Fibroblast of skin of right quadriceps (primary cell): ENCODE data around the gene PHYHIPL.

Experiments
- DNase-seq: peaks from one replicate; pipeline ENCODE4 v3.0.0-alpha.2; 2013

Gene PHYHIPL

GRCh38 chr10:59176241-59177030 is at the start of gene PHYHIPL:
Gene PHYHIPL (plus strand): TSS chr10:59176643. CDS start chr10:59176854, 211 bp downstream.
- DNase-seq = no peak

DNA sequence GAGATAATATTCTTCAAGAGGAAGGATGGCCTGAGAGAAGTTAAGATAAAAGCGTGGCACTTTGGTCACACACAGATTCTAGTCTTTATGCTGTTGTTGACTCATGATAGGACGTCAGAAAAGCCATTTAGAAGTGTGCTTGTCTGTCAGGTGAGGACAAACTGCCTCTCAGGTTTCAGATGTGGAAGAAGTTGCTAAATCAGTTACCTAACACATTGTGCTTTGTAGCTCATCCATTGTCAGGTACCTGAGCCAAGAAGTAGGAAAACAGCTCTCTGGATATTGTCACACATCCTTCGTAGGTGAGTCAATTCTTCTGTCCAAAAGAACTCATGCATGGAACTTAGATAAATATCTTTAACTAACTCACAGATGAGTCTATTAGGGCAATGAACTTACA is 49.5 kb upstream of the PHYHIPL start:
- no peak for DNase-seq

DNA sequence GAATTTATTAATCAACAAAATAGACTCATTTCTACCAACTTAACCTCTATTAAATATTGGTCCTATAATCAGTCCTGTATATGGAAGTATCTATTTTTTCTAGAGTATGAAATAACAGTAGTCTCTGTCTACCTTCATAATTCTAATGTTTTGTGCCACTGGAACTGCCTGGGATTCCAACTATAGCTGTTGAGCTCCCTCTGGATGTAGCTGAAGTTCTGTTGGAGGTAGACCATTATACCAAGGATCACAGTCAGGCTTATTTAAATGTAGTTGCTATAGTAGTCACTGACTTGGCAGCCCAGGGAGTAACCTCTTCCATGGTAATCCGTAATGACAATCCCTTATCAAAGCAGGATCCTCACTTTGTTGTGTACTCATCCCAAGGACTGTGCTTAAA is 48.5 kb upstream of the PHYHIPL start:
- DNase-seq = no peak

DNA sequence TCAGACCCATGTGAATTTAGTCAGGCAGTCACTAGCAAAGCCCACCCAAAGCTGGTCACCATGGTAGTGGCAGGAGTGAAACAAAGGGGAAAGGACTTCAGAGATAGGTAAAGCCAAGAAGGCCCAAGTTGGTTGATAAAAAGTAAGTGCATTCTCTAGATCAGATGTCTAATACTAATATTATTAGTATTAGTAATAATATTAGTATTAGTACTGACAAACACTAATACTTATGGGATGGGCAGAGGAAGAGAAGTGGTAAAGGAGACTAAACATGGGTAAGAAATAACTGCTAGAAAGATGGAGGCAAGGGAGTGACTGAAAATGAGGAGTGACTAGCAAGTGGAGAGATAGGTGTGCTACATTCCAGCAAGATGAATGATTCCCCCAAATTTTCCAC is 46.6 kb upstream of the PHYHIPL start:
- no peak for DNase-seq

DNA sequence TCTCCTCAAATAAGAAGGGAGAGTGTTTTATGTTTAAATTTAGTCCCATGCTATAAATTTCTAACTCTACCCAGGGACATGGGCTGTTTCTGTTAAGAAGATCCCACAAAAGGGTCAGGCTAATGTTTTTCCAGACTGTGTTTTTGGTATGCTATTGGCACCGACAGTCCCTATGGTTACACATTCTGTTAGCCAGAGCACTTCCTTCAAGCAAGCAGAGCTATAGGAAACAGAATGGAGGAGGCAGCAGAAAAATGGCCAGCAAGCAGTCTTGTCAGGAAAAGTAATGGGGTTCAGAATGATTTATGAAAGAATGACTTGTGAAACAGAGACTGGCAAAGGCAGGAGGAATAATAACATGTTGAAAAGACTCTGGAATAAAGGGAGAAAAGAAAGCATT is 44.8 kb upstream of the PHYHIPL start:
- no peak for DNase-seq

DNA sequence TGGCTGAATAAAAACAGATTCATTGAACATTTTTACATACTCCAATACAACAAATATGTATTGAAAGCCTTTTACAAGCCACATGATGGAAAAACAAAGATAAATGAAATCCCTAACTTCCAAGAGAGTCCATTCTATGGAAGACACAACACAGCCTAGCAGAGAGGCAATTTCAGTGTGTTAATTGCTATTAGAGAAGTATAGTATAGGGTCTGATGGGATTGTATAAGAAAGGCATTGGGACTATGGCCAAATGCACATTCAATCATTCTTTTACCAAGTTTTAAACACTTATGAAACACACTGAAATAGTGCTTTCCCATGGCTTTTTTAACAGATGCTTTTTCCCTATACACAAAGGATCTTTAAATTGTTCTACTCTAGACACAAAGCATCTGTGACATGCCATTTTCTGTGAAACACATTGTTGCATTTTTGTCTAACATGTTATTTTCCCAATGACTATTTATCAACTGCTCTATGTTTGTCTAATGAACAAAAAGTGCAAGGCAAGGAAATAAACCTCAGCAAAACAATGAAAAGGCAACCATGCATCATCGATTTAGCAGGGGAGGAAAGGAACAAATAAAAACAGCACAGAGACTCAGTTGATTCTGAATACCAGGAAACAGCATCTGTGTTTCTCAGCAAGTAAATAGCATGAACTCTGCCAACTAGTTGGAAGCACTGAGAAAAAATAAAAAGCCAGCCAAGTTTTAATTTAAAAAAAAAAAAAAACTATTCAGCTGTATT is 42.4 kb upstream of the PHYHIPL start:
- no peak for DNase-seq

GRCh38 chr10:59134785-59135184 is 41.7 kb upstream of the PHYHIPL start:
- DNase-seq = no peak

GRCh38 chr10:59135275-59135674 is 41.2 kb upstream of the PHYHIPL start:
- DNase-seq = no peak

DNA sequence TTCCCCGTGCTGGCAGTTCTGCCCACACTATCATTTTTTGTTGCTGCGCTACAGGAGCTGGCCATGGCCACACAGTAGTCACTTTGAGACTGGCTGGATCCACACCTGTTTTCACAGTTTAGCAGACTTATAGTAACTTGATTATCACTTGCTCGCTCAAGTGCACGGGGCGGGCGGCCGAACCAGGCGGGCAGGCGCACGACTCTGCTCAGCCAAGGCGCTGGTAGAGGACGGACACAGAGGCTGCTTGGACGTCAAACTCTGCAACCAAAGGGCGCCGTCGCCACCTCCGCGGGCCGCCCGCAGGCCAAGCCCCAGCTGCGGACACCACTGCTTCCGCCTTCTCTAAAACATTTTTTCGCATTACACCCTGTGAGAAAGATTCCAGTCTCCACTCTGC is 38.4 kb upstream of the PHYHIPL start:
- DNase-seq = no peak

- no peak for DNase-seq
Measured at GRCh38 chr10:59143544-59143943, 32.9 kb upstream of the PHYHIPL start.

DNA sequence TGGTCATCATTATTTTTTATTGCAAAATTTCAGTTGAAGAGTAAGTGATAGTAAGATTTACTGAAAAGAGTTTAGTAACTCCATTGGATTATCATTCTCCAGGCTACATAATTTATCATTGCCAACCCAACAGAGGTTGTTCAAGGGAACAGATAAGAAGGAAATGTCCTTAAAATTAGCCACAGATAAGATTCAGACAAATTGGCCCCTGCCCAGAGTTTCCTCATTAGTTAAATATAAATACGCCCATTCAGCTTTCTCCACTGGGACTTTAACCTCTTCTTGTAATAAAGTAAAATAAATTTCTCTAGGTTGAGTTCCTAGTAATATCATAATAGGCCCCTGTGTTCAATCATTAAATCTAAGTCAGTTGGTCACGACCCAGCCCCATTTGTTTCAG is 27.7 kb upstream of the PHYHIPL start:
- DNase-seq = no peak

DNA sequence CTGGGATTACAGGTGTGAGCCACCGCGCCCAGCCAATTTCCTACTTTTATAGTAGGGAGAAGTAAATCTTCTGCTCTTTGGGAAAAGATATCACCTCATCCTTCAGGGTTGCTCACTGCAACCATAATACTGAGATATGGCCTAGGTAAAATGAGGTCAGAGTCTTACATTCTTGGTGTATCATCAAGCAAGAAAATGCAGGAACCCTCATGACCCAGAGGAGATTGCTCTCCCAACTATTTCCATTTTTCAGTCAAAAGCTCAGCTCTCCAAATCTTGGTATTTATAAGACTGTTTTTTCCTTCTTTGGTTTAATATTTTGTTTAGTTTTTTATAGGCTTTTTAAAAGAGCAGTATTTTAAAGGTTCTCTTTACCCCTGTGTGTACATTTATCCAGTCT is 20.9 kb upstream of the PHYHIPL start:
- DNase-seq = no peak

- no peak for DNase-seq
Measured at GRCh38 chr10:59167512-59167911, 8.9 kb upstream of the PHYHIPL start.

- no peak for DNase-seq
Measured at GRCh38 chr10:59172567-59172966, 3.9 kb upstream of the PHYHIPL start.

- no peak for DNase-seq
Measured at GRCh38 chr10:59173414-59173813, 3.0 kb upstream of the PHYHIPL start.

DNA sequence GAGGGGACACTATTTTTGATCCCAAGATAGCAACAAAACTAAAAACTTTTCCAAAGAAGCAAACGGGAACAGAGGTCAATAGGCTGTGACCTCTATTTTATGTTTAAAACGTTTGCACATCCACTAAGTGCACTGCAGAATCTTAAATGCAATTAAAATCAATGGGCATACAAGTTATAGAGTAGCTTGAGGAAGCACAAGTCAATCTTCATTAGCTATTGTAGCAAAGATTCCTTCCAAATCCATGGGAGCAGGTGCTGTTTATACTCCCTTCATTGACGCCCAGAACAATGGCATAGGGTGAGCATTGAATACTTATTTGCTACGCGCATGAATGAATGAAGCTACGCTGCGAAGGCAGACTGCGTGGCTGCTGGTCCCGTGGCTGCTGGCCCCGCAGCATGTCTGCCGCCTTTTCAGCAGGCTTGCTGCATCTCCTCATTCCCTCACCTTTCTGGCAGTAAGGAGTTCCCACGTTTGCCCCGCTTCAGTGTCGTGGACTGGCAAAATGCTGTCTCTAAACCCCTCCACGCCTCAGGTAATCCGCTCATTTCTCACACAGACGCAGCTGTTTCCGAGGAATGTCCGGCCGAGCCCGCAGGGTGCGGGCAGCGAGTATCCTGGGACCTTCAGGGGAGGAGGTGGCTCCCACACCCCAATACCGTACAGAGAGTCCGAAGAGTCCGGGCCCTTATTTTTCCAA is 754 bp upstream of the PHYHIPL start:
- DNase-seq = no peak

DNA sequence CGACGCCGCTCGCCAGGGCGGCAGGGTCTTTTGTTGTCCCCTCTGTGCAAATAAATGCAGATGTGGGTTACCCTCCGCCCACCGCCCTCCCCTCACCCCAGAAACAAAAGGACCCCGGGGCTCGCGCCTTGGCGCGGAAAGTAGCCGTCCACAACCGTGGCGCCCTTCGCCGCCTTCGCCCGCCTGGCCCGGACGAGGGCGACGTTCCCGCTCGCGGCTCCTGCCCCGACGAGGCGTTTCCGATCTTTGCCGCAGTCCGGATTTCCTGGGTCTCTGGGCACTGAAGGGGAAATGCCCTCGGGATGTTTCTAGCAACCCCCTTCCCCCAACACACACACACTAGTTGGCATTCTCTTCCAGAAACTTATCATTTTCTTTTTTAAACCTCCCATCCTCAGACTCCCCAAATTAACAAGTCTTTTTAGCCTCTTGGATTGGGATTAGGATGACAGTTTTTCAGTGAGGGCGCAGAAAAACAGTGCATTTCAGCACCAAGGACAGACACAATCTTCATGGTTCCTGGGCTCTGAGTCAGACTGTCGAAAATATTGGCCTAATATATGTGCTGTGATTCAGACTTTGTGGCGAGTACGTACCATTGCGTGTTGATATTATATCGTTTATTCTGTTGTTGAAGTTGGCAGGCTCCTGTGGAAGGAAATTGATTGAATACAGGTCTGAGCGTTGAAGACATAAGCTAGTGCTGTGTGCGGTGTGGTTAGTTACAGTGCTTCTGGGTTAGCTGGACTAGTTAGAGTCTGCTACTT is 771 bp downstream of the PHYHIPL start:
- DNase-seq = peak; percentile 81

DNA sequence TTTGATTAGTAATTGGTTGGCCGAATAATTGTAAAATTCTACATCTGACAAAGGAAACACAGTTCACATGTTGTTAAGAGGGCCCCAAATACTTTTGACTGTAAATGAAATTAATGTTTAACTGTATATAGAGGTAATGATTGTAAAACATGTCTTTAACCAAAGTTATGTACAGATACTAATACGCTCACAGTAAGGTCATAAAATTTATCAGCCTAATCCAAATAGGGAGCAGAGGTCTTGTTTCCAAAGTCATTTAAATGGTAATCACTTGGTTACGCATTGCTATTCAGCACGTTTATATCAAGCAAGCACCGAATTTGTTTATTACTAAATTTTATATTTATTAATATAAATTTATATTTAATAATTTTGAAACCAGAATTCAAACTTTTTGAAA is 1.4 kb downstream of the PHYHIPL start:
- DNase-seq = no peak

DNA sequence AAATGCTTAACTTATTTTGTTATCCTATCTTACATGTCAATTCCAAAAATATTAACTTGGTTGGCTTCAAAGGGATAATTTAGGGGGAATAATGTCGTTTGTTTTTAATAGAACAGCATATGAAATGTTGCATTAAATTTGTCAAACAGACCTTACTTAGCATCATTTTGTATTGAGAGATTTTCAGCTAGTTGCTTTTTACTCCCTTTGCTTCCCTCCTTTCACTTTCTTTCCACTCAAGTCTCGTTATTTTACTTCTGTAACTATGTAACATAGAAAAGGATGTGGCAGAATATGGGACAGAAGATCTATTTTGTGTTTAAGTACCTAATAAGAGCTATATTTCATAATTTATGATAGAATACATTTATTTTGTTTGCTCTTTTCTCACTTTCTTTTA is 2.6 kb downstream of the PHYHIPL start:
- no peak for DNase-seq

DNA sequence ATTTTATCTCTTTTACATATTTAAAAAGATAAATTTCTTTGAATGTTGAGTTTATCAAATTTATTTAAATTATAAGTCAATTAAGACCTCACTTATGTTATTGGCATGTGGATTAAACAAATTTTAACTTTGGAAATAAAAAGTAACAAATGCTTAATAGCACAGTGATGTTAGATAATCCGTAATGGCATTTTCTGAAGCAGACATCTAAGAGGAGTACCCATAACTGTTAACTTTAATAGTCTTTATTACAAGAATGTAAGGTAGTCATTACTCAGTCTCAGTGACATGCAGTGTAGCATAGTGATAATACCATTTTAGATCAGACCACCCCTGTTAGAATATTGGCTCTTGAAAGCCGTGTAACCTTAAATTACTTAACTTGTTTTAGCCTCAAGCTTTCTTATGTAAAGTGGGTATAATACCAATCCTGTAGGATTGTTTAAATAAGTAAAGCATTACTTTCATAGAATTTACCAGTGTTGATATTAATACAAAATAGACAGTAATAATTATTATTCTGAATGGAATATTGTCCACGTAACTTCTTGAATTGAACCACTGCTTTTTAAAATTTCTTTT is 4.3 kb downstream of the PHYHIPL start:
- DNase-seq = no peak

DNA sequence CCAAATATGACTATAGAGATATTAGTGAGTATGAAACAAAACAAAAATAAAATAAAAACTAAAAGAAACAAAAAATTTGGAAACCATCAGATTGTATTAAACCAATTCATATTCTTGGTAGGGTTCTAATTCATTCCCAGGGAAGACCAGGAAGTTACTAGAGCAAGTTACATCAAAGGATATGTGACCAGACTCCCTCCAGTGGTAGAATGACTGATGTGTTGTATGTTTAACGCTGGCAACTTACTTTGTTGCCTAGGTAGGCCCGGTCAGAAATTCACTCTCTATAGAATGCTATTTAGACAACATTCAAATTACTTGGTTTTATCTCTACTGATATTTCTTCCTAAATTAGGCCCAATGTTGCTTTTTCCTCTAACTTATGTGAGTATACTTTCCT is 5.2 kb downstream of the PHYHIPL start:
- peak; percentile 63 for DNase-seq

DNA sequence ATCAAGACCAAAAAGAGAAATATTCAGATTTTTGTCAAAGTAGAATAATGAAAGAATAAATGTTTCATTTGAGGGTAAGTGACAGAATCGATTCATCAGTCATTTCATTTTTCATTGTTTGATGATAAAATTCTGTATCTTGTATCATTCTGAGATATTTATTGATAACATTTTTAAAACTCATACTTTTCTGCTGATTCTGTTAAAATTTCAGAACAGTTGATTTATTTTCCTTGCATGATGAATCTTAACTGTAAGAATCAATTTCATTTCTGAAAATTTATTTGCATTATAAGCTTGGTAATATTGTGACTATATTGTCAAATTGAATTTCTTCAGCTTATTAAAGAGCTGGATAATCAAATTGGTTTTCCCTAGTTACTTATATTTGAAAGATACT is 13.9 kb downstream of the PHYHIPL start:
- no peak for DNase-seq
